ENCODE results near the gene RAB39A. TPM values are rescaled to one million over a fixed set of nuclear protein-coding genes. Genes with fewer than 3 reads are reported as not detected.

The RAB39A gene
- total RNA-seq, 1 donor from 2014 or later = not detected

Other genes with a start within 250 kb of the RAB39A start
- gene SLN, start 216.4 kb upstream of the RAB39A start, total RNA-seq = 2.1 TPM in 1 of 2 replicates, not detected in the other
- gene SLC35F2, start 69.7 kb upstream of the RAB39A start, total RNA-seq = 34.1 and 47.1 TPM in 2 replicates
- 25.8 and 27.1 TPM in 2 replicates for gene CUL5, start 80.5 kb downstream of the RAB39A start, total RNA-seq
- gene ACAT1, start 193.1 kb downstream of the RAB39A start, total RNA-seq = 98.5 and 210 TPM in 2 replicates